Ectodermal cell (in vitro differentiated cells): Measurements from ENCODE around the gene CACNA1E.

Experiments used
- H3K27ac ChIP-seq: 2 replicates; pipeline ENCODE4 v1.7.0; 2013; ENCODE audit warnings: mild to moderate bottlenecking, low read depth, low read length; ENCODE audit not compliant: insufficient read depth, poor library complexity, severe bottlenecking
- H3K27me3 ChIP-seq: 2 replicates; pipeline ENCODE4 v1.7.0; 2013; ENCODE audit warnings: mild to moderate bottlenecking, low read length; ENCODE audit not compliant: insufficient read depth, control insufficient read depth, poor library complexity, severe bottlenecking
- H3K36me3 ChIP-seq: one replicate; pipeline ENCODE4 v1.7.0; 2013; ENCODE audit warnings: low read length; ENCODE audit not compliant: control insufficient read depth, insufficient read depth
- H3K4me1 ChIP-seq: one replicate; pipeline ENCODE4 v1.7.0; 2013; ENCODE audit warnings: low read length; ENCODE audit not compliant: control insufficient read depth, insufficient read depth
- H3K4me3 ChIP-seq: 2 replicates; pipeline ENCODE4 v1.7.0; 2013; ENCODE audit warnings: low read depth, low read length, control low read depth; ENCODE audit not compliant: insufficient read depth
- H3K9me3 ChIP-seq: 2 replicates; pipeline ENCODE4 v1.7.0; 2013; ENCODE audit warnings: mild to moderate bottlenecking, low read length, moderate library complexity; ENCODE audit not compliant: control insufficient read depth
- WGBS, 2 experiments: methylation state at CpG; one replicate each; pipeline ENCODE4 v1.1.7; 2013; ENCODE audit warnings: missing lambda C conversion rate in 2 of 2; 5-methylcytosine and 5-hydroxymethylcytosine counted together

Gene CACNA1E

GRCh38 chr1:181453541-181454201 is 29.6 kb upstream of the CACNA1E start:
- no peaks in the 10 kb centered on the region for H3K9me3 ChIP-seq
- no peaks in the 10 kb centered on the region for H3K27me3 ChIP-seq
- H3K36me3 ChIP-seq: no peaks in the 10 kb centered on the region
- no peak overlapping the region for H3K27ac ChIP-seq
- WGBS, 2 experiments: 90 to 92% methylated on average over 3 of the region's 3 CpGs
- H3K4me1 ChIP-seq: no peaks in the 10 kb centered on the region
- H3K4me3 ChIP-seq: no peak overlapping the region

GRCh38 chr1:181456551-181456950 is 26.8 kb upstream of the CACNA1E start:
- no peaks in the 10 kb centered on the region for H3K9me3 ChIP-seq
- WGBS, 2 experiments: 78 to 90% methylated on average over 2 to 3 of the region's 3 CpGs
- H3K36me3 ChIP-seq: no peaks in the 10 kb centered on the region
- H3K27ac ChIP-seq: no peak overlapping the region
- H3K27me3 ChIP-seq: no peaks in the 10 kb centered on the region
- no peaks in the 10 kb centered on the region for H3K4me1 ChIP-seq
- H3K4me3 ChIP-seq: no peak overlapping the region

- H3K27ac ChIP-seq: no peak overlapping the region
- 92 to 94% methylated on average over 2 of the region's 2 CpGs for WGBS, 2 experiments
Measured at GRCh38 chr1:181458419-181458818, 24.9 kb upstream of the CACNA1E start.

GRCh38 chr1:181459067-181459466 is 24.2 kb upstream of the CACNA1E start:
- 89 to 99% methylated on average over 2 of the region's 2 CpGs for WGBS, 2 experiments
- Histone ChIP-seq H3K4me3 (no peak overlapping the region), H3K4me1 (no peaks in the 10 kb centered on the region), H3K27ac (no peak overlapping the region), H3K36me3 (no peaks in the 10 kb centered on the region), H3K9me3 (no peaks in the 10 kb centered on the region), H3K27me3 (no peaks in the 10 kb centered on the region)

More at GRCh38 chr1:181458419-181458818, 24.9 kb upstream of the CACNA1E start:
- no peaks in the 10 kb centered on the region for H3K27me3 ChIP-seq
- H3K4me1 ChIP-seq: no peaks in the 10 kb centered on the region
- H3K4me3 ChIP-seq: no peak overlapping the region
- no peaks in the 10 kb centered on the region for H3K9me3 ChIP-seq
- no peaks in the 10 kb centered on the region for H3K36me3 ChIP-seq

- Histone ChIP-seq H3K4me1 (no peaks in the 10 kb centered on the region), H3K4me3 (no peak overlapping the region), H3K9me3 (no peaks in the 10 kb centered on the region), H3K36me3 (no peaks in the 10 kb centered on the region), H3K27ac (no peak overlapping the region), H3K27me3 (no peaks in the 10 kb centered on the region)
- WGBS, 2 experiments: 88 to 92% methylated on average over 5 of the region's 5 CpGs
Measured at GRCh38 chr1:181469829-181470228, 13.5 kb upstream of the CACNA1E start.

GRCh38 chr1:181475580-181475979 is 7.7 kb upstream of the CACNA1E start:
- WGBS, 2 experiments: 97% methylated on average over 4 of the region's 4 CpGs

GRCh38 chr1:181476581-181476980 is 6.7 kb upstream of the CACNA1E start:
- peaks cover 6% of the 10 kb centered on the region for H3K4me1 ChIP-seq
- H3K36me3 ChIP-seq: no peaks in the 10 kb centered on the region
- 77 to 79% methylated on average over 7 to 8 of the region's 8 CpGs for WGBS, 2 experiments
- no peaks in the 10 kb centered on the region for H3K9me3 ChIP-seq
- no peak overlapping the region for H3K27ac ChIP-seq
- peaks cover 10% of the 10 kb centered on the region for H3K27me3 ChIP-seq
- H3K4me3 ChIP-seq: no peak overlapping the region

More at GRCh38 chr1:181475580-181475979, 7.7 kb upstream of the CACNA1E start:
- H3K4me3 ChIP-seq: no peak overlapping the region
- H3K27me3 ChIP-seq: peaks cover 4% of the 10 kb centered on the region
- H3K9me3 ChIP-seq: no peaks in the 10 kb centered on the region
- H3K27ac ChIP-seq: no peak overlapping the region
- no peaks in the 10 kb centered on the region for H3K36me3 ChIP-seq
- H3K4me1 ChIP-seq: peaks cover 6% of the 10 kb centered on the region

GRCh38 chr1:181478306-181478705 is 5.0 kb upstream of the CACNA1E start:
- Histone ChIP-seq H3K36me3 (no peaks in the 10 kb centered on the region), H3K9me3 (peaks cover 2% of the 10 kb centered on the region), H3K27ac (no peak overlapping the region), H3K4me3 (no peak overlapping the region), H3K4me1 (peaks cover 9% of the 10 kb centered on the region), H3K27me3 (peaks cover 27% of the 10 kb centered on the region)
- 79 to 80% methylated on average over 2 of the region's 2 CpGs for WGBS, 2 experiments

GRCh38 chr1:181479137-181479745 is 4.1 kb upstream of the CACNA1E start:
- Histone ChIP-seq H3K4me3 (no peak overlapping the region), H3K36me3 (no peaks in the 10 kb centered on the region), H3K4me1 (peaks cover 11% of the 10 kb centered on the region), H3K9me3 (peaks cover 2% of the 10 kb centered on the region), H3K27ac (no peak overlapping the region), H3K27me3 (peaks cover 36% of the 10 kb centered on the region)
- 37% methylated on average over 3 of the region's 3 CpGs for WGBS, 2 experiments

- Histone ChIP-seq H3K27ac (no peak overlapping the region), H3K4me3 (no peak overlapping the region), H3K27me3 (peaks cover 64% of the 10 kb centered on the region), H3K4me1 (peaks cover 15% of the 10 kb centered on the region), H3K36me3 (no peaks in the 10 kb centered on the region), H3K9me3 (peaks cover 2% of the 10 kb centered on the region)
- WGBS, 2 experiments: 82 to 85% methylated on average over 36 of the region's 36 CpGs
Measured at GRCh38 chr1:181482001-181482430, 1.3 kb upstream of the CACNA1E start.
